GM19193 (cell line): Measurements from ENCODE around the gene ZFP57.

Source experiments
- POLR2A ChIP-seq: IDR thresholded peaks from 4 replicates; pipeline ENCODE4 v1.6.1; 2011; ENCODE audit not compliant: insufficient read depth, insufficient read length; ENCODE audit errors: extremely low read depth

ZFP57 gene

GRCh38 chr6:29680904-29681303 is at the start of gene ZFP57:
TSS of gene ZFP57 (minus strand) at chr6:29681152. CDS start at chr6:29677003, 4,149 bp downstream.
- no peak for TF ChIP-seq POLR2A

GRCh38 chr6:29730575-29731126 is 49.7 kb upstream of the ZFP57 start:
- TF ChIP-seq POLR2A = no peak

- no peak for TF ChIP-seq POLR2A
These were observed 48.9 kb upstream of the ZFP57 start for GRCh38 chr6:29729774-29730328.

GRCh38 chr6:29728875-29729270 is 47.9 kb upstream of the ZFP57 start:
- TF ChIP-seq POLR2A = no peak

GRCh38 chr6:29728173-29728874 is 47.4 kb upstream of the ZFP57 start:
- peak; percentile 14 for TF ChIP-seq POLR2A

DNA sequence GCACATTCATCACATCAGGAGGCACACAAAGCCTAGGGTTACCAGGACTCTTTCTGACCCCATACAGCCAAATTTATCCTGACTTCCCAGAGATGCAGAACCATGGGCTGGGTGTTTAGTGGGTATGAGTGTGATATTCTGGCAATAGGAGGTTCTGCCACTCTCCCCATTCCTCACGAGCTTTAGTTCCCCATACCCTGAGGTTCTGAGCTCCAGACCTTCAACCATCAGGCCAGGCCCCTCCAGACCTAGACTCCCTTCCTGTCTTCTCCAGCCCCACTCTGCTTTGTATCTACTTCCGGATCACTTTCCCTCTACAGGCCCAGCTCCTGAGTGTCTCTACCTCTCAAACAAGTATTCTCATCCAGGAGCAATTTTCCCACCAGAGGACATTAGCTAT is 46.7 kb upstream of the ZFP57 start:
- no peak for TF ChIP-seq POLR2A

DNA sequence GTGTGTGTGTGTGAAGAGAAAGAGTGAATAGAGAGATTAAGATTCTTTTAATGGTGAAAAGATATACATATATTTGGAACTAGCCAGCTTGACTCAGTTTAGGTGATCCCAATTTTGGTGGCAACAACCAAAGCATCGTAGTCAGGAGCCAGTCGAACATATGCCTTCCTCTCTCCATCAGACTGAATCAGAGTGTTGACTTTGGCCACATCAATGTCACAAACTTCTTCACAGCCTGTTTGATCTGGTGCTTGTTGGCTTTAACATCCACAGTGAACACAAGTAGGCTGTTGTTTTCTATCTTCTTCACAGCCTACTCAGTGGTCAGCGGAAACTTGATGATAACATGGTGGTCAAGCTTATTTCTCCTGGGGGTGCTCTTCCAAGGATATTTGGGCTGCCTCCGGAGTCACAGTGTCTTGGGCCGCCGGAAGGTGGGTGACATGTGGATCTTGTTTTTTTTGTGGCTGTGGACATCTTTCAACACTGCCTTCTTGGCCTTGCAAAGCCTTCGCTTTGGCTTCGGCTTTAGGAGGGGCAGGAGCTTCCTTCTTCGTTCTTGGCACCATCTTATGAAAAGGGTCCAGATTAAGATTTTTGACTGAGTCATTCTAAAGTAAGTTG is 45.7 kb upstream of the ZFP57 start:
- TF ChIP-seq POLR2A = peak; percentile 23

DNA sequence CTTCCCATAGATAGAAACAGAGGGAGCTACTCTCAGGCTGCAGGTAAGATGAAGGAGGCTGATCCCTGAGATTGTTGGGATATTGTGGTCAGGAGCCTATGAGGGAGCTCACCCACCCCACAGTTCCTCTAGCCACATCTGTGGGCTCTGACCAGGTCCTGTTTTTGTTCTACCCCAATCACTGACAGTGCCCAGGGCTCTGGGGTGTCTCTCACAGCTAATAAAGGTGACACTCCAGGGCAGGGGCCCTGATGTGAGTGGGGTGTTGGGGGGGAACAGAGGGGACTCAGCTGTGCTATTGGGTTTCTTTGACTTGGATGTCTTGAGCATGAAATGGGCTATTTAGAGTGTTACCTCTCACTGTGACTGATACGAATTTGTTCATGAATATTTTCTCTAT is 45.0 kb upstream of the ZFP57 start:
- TF ChIP-seq POLR2A = no peak

DNA sequence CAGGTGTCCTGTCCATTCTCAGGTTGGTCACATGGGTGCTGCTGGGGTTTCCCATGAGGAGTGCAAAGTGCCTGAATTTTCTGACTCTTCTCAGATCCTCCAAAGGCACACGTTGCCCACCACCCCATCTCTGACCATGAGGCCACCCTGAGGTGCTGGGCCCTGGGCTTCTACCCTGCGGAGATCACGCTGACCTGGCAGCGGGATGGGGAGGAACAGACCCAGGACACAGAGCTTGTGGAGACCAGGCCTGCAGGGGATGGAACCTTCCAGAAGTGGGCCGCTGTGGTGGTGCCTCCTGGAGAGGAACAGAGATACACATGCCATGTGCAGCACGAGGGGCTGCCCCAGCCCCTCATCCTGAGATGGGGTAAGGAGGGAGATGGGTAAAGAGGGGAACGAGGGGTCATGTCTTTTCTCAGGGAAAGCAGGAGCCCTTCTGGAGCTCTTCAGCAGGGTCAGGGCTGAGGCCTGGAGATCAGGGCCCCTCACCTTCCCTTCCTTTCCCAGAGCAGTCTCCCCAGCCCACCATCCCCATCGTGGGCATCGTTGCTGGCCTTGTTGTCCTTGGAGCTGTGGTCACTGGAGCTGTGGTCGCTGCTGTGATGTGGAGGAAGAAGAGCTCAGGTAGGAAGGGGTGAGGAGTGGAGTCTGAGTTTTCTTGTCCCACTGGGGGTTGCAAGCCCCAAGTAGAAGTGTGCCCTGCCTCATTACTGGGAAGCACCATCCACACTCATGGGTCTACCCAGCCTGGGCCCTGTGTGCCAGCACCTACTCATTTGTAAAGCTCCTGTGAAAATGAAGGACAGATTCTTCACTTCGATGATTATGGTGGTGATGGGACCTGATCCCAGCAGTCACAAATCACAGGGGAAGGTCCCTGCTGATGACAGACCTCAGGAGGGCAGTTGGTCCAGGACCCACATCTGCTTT is 44.3 kb upstream of the ZFP57 start:
- TF ChIP-seq POLR2A = no peak

DNA sequence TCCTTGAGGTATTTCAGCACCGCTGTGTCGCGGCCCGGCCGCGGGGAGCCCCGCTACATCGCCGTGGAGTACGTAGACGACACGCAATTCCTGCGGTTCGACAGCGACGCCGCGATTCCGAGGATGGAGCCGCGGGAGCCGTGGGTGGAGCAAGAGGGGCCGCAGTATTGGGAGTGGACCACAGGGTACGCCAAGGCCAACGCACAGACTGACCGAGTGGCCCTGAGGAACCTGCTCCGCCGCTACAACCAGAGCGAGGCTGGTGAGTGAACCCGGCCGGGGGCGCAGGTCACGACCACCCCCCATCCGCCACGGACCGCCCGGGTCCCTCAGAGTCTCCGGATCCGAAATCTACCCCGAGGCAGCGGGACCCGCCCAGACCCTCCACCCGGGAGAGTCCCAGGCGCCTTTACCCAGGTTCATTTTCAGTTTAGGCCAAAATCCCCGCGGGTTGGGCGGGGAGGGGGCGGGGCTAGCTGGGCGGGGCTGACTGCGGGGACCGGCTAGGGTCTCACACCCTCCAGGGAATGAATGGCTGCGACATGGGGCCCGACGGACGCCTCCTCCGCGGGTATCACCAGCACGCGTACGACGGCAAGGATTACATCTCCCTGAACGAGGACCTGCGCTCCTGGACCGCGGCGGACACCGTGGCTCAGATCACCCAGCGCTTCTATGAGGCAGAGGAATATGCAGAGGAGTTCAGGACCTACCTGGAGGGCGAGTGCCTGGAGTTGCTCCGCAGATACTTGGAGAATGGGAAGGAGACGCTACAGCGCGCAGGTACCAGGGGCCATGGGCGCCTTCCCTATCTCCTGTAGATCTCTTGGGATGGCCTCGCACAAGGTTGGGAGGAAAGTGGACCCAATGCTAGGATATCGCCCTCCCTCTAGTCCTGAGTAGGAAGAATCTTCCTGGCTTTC is 43.0 kb upstream of the ZFP57 start:
- peak; percentile 63 for TF ChIP-seq POLR2A

DNA sequence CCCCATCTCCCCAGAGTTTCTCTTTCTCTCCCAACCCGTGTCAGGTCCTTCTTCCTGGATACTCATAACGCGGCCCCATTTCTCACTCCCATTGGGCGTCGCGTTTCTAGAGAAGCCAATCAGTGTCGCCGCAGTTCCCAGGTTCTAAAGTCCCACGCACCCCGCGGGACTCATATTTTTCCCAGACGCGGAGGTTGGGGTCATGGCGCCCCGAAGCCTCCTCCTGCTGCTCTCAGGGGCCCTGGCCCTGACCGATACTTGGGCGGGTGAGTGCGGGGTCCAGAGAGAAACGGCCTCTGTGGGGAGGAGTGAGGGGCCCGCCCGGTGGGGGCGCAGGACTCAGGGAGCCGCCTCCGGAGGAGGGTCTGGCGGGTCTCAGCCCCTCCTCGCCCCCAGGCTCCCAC is 42.3 kb upstream of the ZFP57 start, which contains the start of gene HLA-F:
TSS of gene HLA-F (plus strand) at position 173 of the 404 bp plus-strand sequence. CDS start at position 203, 30 bp downstream.
- TF ChIP-seq POLR2A = peak; percentile 75

- no peak for TF ChIP-seq POLR2A
These were observed 39.9 kb upstream of the ZFP57 start for GRCh38 chr6:29720863-29721262.

DNA sequence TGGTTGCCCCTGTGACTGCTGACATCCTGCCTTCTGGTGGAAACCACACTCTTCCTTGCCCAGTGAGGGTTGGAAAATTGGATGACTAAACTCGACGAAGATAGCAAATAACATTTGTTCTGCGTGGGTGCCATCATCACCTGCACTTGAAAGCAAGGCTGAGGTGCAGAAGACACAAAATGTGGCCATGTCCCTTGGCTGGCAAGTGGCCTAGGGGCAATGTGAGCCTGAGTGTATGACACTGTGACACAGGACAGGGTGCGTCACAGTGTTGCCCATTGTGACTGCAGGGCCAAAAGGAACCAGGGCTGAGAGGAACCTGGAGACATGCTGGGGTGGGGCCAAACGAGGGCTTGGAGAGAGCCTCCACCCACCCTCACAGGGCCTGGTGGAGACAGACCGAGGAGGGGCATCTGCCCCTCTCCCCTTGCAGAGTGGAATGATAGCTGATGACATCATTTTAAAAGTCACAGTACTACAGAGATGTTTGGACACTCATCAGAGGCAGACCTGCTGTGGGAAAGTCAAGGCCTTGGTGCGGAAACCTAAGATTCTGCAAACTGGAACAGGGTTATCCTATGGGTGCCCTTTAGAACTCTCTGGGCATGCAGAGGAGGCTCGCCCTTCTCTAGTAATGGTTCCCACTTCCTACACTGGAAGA is 29.5 kb upstream of the ZFP57 start:
- TF ChIP-seq POLR2A = no peak

- TF ChIP-seq POLR2A = no peak
These were observed 28.2 kb upstream of the ZFP57 start for GRCh38 chr6:29709188-29709587.
